ENCODE measurements around the gene MPO. TPM values are rescaled to one million over a fixed set of nuclear protein-coding genes. Genes with fewer than 3 reads are reported as not detected.

The MPO gene
- total RNA-seq, 1 donor from 2014 or later = not detected

- ATAC-seq (ENCODE audit: low read depth) (no peak), DNase-seq (no peak)
- H3K27ac Mint-ChIP-seq = no peak overlapping the region
- ChIA-PET POLR2A (interaction anchor here (0.5 kb wide), 1 partner anchor 53 kb away, joined by 4 read pairs; no protein-coding TSS in a partner anchor), CTCF (no interaction called here)
- intact Hi-C loops (cut with micrococcal nuclease) = no loop called here
- H3K4me3 Mint-ChIP-seq = no peak overlapping the region
- H3K4me1 Mint-ChIP-seq = peaks cover 5% of the 10 kb centered on the region
- H3K9me3 Mint-ChIP-seq = no peaks in the 10 kb centered on the region
- no peaks in the 10 kb centered on the region for H3K36me3 Mint-ChIP-seq (ENCODE audit: low read depth)
- TF ChIP-seq CTCF (IDR thresholded peaks at IDR 0.05) = no peak
- H3K27me3 Mint-ChIP-seq = peaks cover 24% of the 10 kb centered on the region
These were observed 827 bp downstream of the MPO start for GRCh38 chr17:58279736-58280479.

- ChIA-PET POLR2A (interaction anchor here (0.5 kb wide), 1 partner anchor 53 kb away, joined by 4 read pairs; no protein-coding TSS in a partner anchor), CTCF (no interaction called here)
- TF ChIP-seq CTCF (IDR thresholded peaks at IDR 0.05) = no peak
- H3K4me3 Mint-ChIP-seq = no peak overlapping the region
- no peak overlapping the region for H3K27ac Mint-ChIP-seq
- intact Hi-C loops (cut with micrococcal nuclease) = no loop called here
- no peaks in the 10 kb centered on the region for H3K9me3 Mint-ChIP-seq
- ATAC-seq (ENCODE audit: low read depth) (no peak), DNase-seq (no peak)
- H3K4me1 Mint-ChIP-seq = peaks cover 5% of the 10 kb centered on the region
- no peaks in the 10 kb centered on the region for H3K36me3 Mint-ChIP-seq (ENCODE audit: low read depth)
- peaks cover 22% of the 10 kb centered on the region for H3K27me3 Mint-ChIP-seq
These were observed 1.6 kb downstream of the MPO start for GRCh38 chr17:58279016-58279711.

- ATAC-seq (ENCODE audit: low read depth) (no peak), DNase-seq (no peak)
- POLR2A ChIA-PET = no interaction called here
- intact Hi-C loops (cut with micrococcal nuclease) = no loop called here
- peaks cover 5% of the 10 kb centered on the region for H3K4me1 Mint-ChIP-seq
- no peaks in the 10 kb centered on the region for H3K9me3 Mint-ChIP-seq
- no peak overlapping the region for H3K27ac Mint-ChIP-seq
- H3K36me3 Mint-ChIP-seq (ENCODE audit: low read depth) = no peaks in the 10 kb centered on the region
- CTCF ChIA-PET = no interaction called here
- H3K4me3 Mint-ChIP-seq = no peak overlapping the region
- H3K27me3 Mint-ChIP-seq = peaks cover 19% of the 10 kb centered on the region
- TF ChIP-seq CTCF (IDR thresholded peaks at IDR 0.05) = no peak
These were observed 2.1 kb downstream of the MPO start for GRCh38 chr17:58278661-58279015.

- H3K4me3 Mint-ChIP-seq = no peak overlapping the region
- H3K27me3 Mint-ChIP-seq = peaks cover 14% of the 10 kb centered on the region
- TF ChIP-seq CTCF (IDR thresholded peaks at IDR 0.05) = no peak
- CTCF ChIA-PET = no interaction called here
- H3K9me3 Mint-ChIP-seq = no peaks in the 10 kb centered on the region
- intact Hi-C loops (cut with micrococcal nuclease) = no loop called here
- ATAC-seq (ENCODE audit: low read depth) (no peak), DNase-seq (no peak)
- no peak overlapping the region for H3K27ac Mint-ChIP-seq
- peaks cover 5% of the 10 kb centered on the region for H3K4me1 Mint-ChIP-seq
- H3K36me3 Mint-ChIP-seq (ENCODE audit: low read depth) = no peaks in the 10 kb centered on the region
- POLR2A ChIA-PET = no interaction called here
These were observed 2.7 kb downstream of the MPO start for GRCh38 chr17:58277802-58278595.

All from activated B cell treated with CpG ODN at 0.5 μM for 24 hours (primary cell).